HG03439 (cell line): ENCODE data around the gene ANKS1A.

Experiments used
- ATAC-seq: cut with Tn5 transposase; IDR thresholded peaks from one replicate; pipeline ENCODE4 v1.9.1; 2021; ENCODE audit warnings: mild to moderate bottlenecking, moderate library complexity; ENCODE audit not compliant: unreplicated experiment

Gene ANKS1A

GRCh38 chr6:35018746-35019145 lies 129.7 kb downstream of the ANKS1A start:
- ATAC-seq: no peak

GRCh38 chr6:35019171-35019570 lies 130.1 kb downstream of the ANKS1A start:
- ATAC-seq: no peak

- no peak for ATAC-seq
These were observed 130.8 kb downstream of the ANKS1A start for GRCh38 chr6:35019831-35020230.

- ATAC-seq: no peak
These were observed 131.9 kb downstream of the ANKS1A start for GRCh38 chr6:35021004-35021403.

- no peak for ATAC-seq
These were observed 134.3 kb downstream of the ANKS1A start for GRCh38 chr6:35023091-35024000.

- ATAC-seq: no peak
These were observed 135.5 kb downstream of the ANKS1A start for GRCh38 chr6:35024551-35025054.

- ATAC-seq: no peak
These were observed 136.5 kb downstream of the ANKS1A start for GRCh38 chr6:35025232-35026188.

GRCh38 chr6:35026434-35027222 lies 137.6 kb downstream of the ANKS1A start:
- no peak for ATAC-seq

- no peak for ATAC-seq
These were observed 138.8 kb downstream of the ANKS1A start for GRCh38 chr6:35027807-35028206.

GRCh38 chr6:35028781-35029769 lies 140.0 kb downstream of the ANKS1A start:
- ATAC-seq: no peak

GRCh38 chr6:35030099-35030498 lies 141.0 kb downstream of the ANKS1A start:
- ATAC-seq: no peak

GRCh38 chr6:35031611-35032529 lies 142.8 kb downstream of the ANKS1A start:
- no peak for ATAC-seq

- ATAC-seq: no peak
These were observed 144.6 kb downstream of the ANKS1A start for GRCh38 chr6:35033683-35034082.

- ATAC-seq: no peak
These were observed 145.5 kb downstream of the ANKS1A start for GRCh38 chr6:35034411-35035191.

GRCh38 chr6:35035481-35036030 lies 146.5 kb downstream of the ANKS1A start:
- no peak for ATAC-seq

GRCh38 chr6:35036059-35036827 lies 147.2 kb downstream of the ANKS1A start:
- ATAC-seq: no peak
